ENCODE data around the gene SRPK3.

DNA sequence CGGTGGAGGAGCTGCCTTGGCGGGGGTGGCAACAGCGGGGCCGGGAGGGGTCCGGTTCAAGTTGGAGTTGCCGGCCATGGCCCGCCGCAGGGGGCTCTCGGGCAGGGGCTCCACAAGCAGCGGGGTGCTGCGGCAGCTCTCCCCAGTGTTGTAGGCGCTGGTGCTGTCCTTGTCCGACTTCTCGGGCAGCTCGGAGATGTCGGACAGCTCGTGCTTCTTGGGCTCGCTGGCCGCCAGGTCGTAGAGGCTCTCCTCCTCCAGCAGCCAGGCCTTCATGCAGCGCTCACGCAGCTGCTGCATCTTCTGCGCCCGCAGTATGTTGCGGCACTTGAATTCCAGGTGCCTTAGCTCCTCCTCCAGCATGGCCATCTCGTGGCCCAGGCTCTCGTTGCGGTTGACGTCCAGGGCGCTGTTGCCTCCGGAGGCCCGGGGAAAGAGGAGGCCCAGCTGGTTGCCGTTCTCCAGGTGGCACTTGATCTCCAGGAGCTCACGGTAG, 23.3 kb downstream of the SRPK3 start:
- TF ChIP-seq, protein P1, sequence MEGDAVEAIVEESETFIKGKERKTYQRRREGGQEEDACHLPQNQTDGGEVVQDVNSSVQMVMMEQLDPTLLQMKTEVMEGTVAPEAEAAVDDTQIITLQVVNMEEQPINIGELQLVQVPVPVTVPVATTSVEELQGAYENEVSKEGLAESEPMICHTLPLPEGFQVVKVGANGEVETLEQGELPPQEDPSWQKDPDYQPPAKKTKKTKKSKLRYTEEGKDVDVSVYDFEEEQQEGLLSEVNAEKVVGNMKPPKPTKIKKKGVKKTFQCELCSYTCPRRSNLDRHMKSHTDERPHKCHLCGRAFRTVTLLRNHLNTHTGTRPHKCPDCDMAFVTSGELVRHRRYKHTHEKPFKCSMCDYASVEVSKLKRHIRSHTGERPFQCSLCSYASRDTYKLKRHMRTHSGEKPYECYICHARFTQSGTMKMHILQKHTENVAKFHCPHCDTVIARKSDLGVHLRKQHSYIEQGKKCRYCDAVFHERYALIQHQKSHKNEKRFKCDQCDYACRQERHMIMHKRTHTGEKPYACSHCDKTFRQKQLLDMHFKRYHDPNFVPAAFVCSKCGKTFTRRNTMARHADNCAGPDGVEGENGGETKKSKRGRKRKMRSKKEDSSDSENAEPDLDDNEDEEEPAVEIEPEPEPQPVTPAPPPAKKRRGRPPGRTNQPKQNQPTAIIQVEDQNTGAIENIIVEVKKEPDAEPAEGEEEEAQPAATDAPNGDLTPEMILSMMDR (IDR thresholded peaks at IDR 0.05) = no peak
- TF ChIP-seq EZH2 (IDR thresholded peaks at IDR 0.05; ENCODE audit: borderline replicate concordance, insufficient read depth, low read depth, low read length, poor library complexity, severe bottlenecking) = no peak

Data from B cell (primary cell).